GM06990 (cell line): ENCODE measurements around the gene TCF4.

ENCODE experiments used
- DNase-seq: peaks from one replicate; pipeline ENCODE4 v3.0.0-alpha.2; 2011; ENCODE audit not compliant: insufficient read length; ENCODE audit errors: extremely low read depth
- H3K27me3 ChIP-seq: replicated peaks from 2 replicates; pipeline ENCODE4 v1.6.0; 2011; ENCODE audit warnings: low read length; ENCODE audit not compliant: control insufficient read depth, insufficient read depth
- H3K36me3 ChIP-seq: 2 replicates; pipeline ENCODE4 v1.5.1; 2011; ENCODE audit warnings: low read length; ENCODE audit not compliant: control insufficient read depth, insufficient read depth
- H3K4me3 ChIP-seq: replicated peaks from 2 replicates; pipeline ENCODE4 v1.5.1; 2011; ENCODE audit warnings: low read depth, mild to moderate bottlenecking, control low read depth, low read length
- TF ChIP-seq, protein P1 (sequence below): IDR thresholded peaks from 2 replicates; pipeline ENCODE4 v1.5.1; 2011; ENCODE audit warnings: low read length, control low read depth, mild to moderate bottlenecking, inconsistent platforms; ENCODE audit not compliant: insufficient read depth, poor library complexity, severe bottlenecking

Gene TCF4

GRCh38 chr18:55179425-55179824 is 408.6 kb downstream of the TCF4 start:
- no peaks in the 10 kb centered on the region for H3K36me3 ChIP-seq

GRCh38 chr18:55173291-55173690 is 414.7 kb downstream of the TCF4 start:
- H3K4me3 ChIP-seq, result no peak overlapping the region
- no peak for DNase-seq
- H3K27me3 ChIP-seq, result no peaks in the 10 kb centered on the region
- TF ChIP-seq, protein P1, sequence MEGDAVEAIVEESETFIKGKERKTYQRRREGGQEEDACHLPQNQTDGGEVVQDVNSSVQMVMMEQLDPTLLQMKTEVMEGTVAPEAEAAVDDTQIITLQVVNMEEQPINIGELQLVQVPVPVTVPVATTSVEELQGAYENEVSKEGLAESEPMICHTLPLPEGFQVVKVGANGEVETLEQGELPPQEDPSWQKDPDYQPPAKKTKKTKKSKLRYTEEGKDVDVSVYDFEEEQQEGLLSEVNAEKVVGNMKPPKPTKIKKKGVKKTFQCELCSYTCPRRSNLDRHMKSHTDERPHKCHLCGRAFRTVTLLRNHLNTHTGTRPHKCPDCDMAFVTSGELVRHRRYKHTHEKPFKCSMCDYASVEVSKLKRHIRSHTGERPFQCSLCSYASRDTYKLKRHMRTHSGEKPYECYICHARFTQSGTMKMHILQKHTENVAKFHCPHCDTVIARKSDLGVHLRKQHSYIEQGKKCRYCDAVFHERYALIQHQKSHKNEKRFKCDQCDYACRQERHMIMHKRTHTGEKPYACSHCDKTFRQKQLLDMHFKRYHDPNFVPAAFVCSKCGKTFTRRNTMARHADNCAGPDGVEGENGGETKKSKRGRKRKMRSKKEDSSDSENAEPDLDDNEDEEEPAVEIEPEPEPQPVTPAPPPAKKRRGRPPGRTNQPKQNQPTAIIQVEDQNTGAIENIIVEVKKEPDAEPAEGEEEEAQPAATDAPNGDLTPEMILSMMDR, result no peak
- H3K36me3 ChIP-seq, result no peaks in the 10 kb centered on the region

More at GRCh38 chr18:55179425-55179824, 408.6 kb downstream of the TCF4 start:
- no peak overlapping the region for H3K4me3 ChIP-seq
- no peak for DNase-seq
- TF ChIP-seq, protein P1, result no peak
- no peaks in the 10 kb centered on the region; the same call in 1 of the 2 replicates for H3K27me3 ChIP-seq
